Esophagus muscularis mucosa (tissue), 4 donors: ENCODE measurements around the gene CLIC3. TPM values are rescaled to one million over a fixed set of nuclear protein-coding genes. Genes with fewer than 3 reads are reported as not detected.

Source experiments
- DNase-seq: peaks from one replicate; pipeline ENCODE4 v3.0.0-alpha.2; 2017; ENCODE audit errors: extremely low spot score
- H3K27ac ChIP-seq, 4 donors: fragments of 200-600 bp; sonication (generic); replicated peaks in 1 of 4; 1 replicate in 3 of 4; 2 replicates in 1 of 4; pipeline ENCODE4 v1.5.1; 2016 to 2019; ENCODE audit warnings: mild to moderate bottlenecking in 1 of 4
- H3K27me3 ChIP-seq, 4 donors: fragments of 200-600 bp; sonication (generic); one replicate each; pipeline versions ENCODE4 v1.5.1 to v1.6.0; 2016 to 2019
- H3K36me3 ChIP-seq, 4 donors: fragments of 200-600 bp; sonication (generic); one replicate each; pipeline ENCODE4 v1.5.1; 2016 to 2019
- H3K4me1 ChIP-seq, 4 donors: fragments of 200-600 bp; sonication (generic); one replicate each; pipeline ENCODE4 v1.5.1; 2016 to 2019
- H3K4me3 ChIP-seq, 4 donors: fragments of 200-600 bp; sonication (generic); 1 replicate in 2 of 4; 2 replicates in 2 of 4; pipeline ENCODE4 v1.5.1; 2016 to 2019; ENCODE audit warnings: mild to moderate bottlenecking in 4 of 4, moderate library complexity in 1 of 4
- H3K9me3 ChIP-seq, 4 donors: fragments of 200-600 bp; sonication (generic); 1 replicate in 3 of 4; 2 replicates in 1 of 4; pipeline ENCODE4 v1.5.1; 2016 to 2019
- EP300 ChIP-seq: sonication (generic); formaldehyde crosslinking; IDR thresholded peaks from one replicate; pipeline ENCODE4 v1.6.1; 2017; ENCODE audit warnings: antibody characterized with exemption
- POLR2A ChIP-seq: fragments of 450-650 bp; IDR thresholded peaks from one replicate; pipeline ENCODE4 v1.6.1; 2017; ENCODE audit warnings: antibody characterized with exemption, moderate library complexity, mild to moderate bottlenecking, low read depth
- POLR2AphosphoS5 ChIP-seq, 2 donors: sonication (generic); formaldehyde crosslinking; IDR thresholded peaks; one replicate each; pipeline ENCODE4 v1.6.1; 2017; ENCODE audit warnings: antibody characterized with exemption in 2 of 2
- WGBS: methylation state at CpG from one replicate; pipeline ENCODE4 v1.1.5; 2018; 5-methylcytosine and 5-hydroxymethylcytosine counted together
- intact Hi-C: fragments of 100-400 bp; cut with DNase I; formaldehyde crosslinking; loops from one replicate; pipeline ENCODE4 v1.15.1; 2023
- total RNA-seq, 4 donors: library from RNA; depleted of rRNA; stranded (reverse); fragments of >200 nt; gene quantifications; one replicate each; pipeline versions ENCODE4 v1.1.0 to v1.2.1, GENCODE V29; 2016
- TF ChIP-seq, protein P1 (sequence below), 3 experiments: fragments of 200-600 bp in 2 of 3; fragments of 450-650 bp in 1 of 3; sonication (generic) in 2 of 3; IDR thresholded peaks; one replicate each; pipeline ENCODE4 v1.5.1; 2017 to 2019; ENCODE audit warnings: antibody characterized with exemption in 3 of 3, mild to moderate bottlenecking in 2 of 3, moderate library complexity in 1 of 3

CLIC3 gene
- total RNA-seq, 4 donors from 2014 or later = 1.4 to 2.5 TPM; not detected in 2

- intact Hi-C loops = no loop called here
- Histone ChIP-seq H3K4me1 (peaks cover 3 to 19% (median 12%) of the 10 kb centered on the region in 4 donors), H3K27me3 (no peaks in the 10 kb centered on the region), H3K9me3 (no peaks in the 10 kb centered on the region), H3K27ac (no peak overlapping the region), H3K4me3 (no peak overlapping the region), H3K36me3 (peaks cover 8 to 52% (median 43%) of the 10 kb centered on the region in 4 donors)
- TF ChIP-seq EP300 (no peak), POLR2A (no peak), POLR2AphosphoS5 (IDR thresholded peaks at IDR 0.05) (no peak)
- TF ChIP-seq, protein P1, sequence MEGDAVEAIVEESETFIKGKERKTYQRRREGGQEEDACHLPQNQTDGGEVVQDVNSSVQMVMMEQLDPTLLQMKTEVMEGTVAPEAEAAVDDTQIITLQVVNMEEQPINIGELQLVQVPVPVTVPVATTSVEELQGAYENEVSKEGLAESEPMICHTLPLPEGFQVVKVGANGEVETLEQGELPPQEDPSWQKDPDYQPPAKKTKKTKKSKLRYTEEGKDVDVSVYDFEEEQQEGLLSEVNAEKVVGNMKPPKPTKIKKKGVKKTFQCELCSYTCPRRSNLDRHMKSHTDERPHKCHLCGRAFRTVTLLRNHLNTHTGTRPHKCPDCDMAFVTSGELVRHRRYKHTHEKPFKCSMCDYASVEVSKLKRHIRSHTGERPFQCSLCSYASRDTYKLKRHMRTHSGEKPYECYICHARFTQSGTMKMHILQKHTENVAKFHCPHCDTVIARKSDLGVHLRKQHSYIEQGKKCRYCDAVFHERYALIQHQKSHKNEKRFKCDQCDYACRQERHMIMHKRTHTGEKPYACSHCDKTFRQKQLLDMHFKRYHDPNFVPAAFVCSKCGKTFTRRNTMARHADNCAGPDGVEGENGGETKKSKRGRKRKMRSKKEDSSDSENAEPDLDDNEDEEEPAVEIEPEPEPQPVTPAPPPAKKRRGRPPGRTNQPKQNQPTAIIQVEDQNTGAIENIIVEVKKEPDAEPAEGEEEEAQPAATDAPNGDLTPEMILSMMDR (IDR thresholded peaks at IDR 0.05) = no peak
- DNase-seq = no peak
- WGBS = 82% methylated on average over 2 of the region's 6 CpGs
Measured at GRCh38 chr9:137021568-137021978, 25.2 kb upstream of the CLIC3 start.

GRCh38 chr9:137020771-137021567 lies 24.6 kb upstream of the CLIC3 start:
- no peaks in the 10 kb centered on the region for H3K27me3 ChIP-seq
- H3K4me1 ChIP-seq = peaks cover 0 to 13% (median 6%) of the 10 kb centered on the region in 4 donors
- peaks cover 11 to 58% (median 49%) of the 10 kb centered on the region in 4 donors for H3K36me3 ChIP-seq
- TF ChIP-seq, protein P1 (IDR thresholded peaks at IDR 0.05) = no peak
- TF ChIP-seq POLR2A = no peak
- TF ChIP-seq POLR2AphosphoS5 (IDR thresholded peaks at IDR 0.05) = no peak
- TF ChIP-seq EP300 = no peak
- no peaks in the 10 kb centered on the region for H3K9me3 ChIP-seq
- WGBS = 93% methylated on average over 9 of the region's 32 CpGs
- intact Hi-C loops = no loop called here
- no peak overlapping the region for H3K4me3 ChIP-seq
- no peak overlapping the region for H3K27ac ChIP-seq
- no peak for DNase-seq

GRCh38 chr9:137019891-137020683 lies 23.7 kb upstream of the CLIC3 start:
- Histone ChIP-seq H3K36me3 (peaks cover 11 to 67% (median 58%) of the 10 kb centered on the region in 4 donors), H3K9me3 (no peaks in the 10 kb centered on the region), H3K4me1 (peaks cover 0 to 4% (median 0%) of the 10 kb centered on the region in 4 donors), H3K27me3 (no peaks in the 10 kb centered on the region), H3K27ac (no peak overlapping the region), H3K4me3 (no peak overlapping the region)
- no peak for DNase-seq
- TF ChIP-seq POLR2A = no peak
- TF ChIP-seq, protein P1 (IDR thresholded peaks at IDR 0.05) = no peak
- TF ChIP-seq EP300 = no peak
- no peak for TF ChIP-seq POLR2AphosphoS5 (IDR thresholded peaks at IDR 0.05)
- intact Hi-C loops = no loop called here
- WGBS = 93% methylated on average over 11 of the region's 34 CpGs

DNA sequence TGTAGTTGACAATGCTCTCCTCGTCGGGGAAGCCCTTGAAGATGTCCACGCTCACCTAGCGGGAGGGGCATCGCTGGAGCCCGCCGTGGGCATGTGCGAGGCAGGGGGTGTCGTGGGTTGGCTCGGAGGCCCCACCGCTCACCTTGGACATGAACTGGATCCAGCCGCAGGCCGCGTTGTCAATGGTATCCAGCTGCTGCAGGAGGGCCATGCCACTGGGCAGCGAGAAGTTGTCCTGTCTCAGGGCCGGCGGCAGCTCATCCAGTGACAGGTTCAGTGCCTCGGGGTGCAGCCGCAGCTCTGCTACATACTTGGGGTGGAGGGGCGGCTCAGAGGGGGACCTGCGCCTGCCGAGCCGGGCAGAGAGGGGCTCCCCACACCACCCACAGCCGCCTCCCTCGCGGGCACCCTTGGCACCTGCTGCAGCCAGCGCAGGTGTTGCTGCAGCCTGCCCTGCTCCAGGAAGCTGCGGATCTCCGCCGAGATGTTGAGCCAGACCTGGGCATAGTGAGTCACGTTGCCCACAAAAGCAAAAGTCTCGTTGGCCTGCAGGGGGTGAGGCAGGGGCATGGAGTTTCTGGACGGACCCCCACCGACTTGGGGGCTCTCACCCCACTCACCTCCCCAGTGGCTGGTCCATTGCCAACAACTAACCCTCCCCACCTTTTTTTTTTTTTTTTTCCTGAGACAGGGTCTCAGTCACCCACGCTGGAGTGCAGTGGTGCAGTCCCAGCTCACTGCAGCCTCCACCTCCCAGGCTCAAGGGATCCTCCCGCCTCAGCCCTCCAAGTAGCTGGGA lies 22.6 kb upstream of the CLIC3 start:
- DNase-seq = no peak
- H3K36me3 ChIP-seq = peaks cover 19 to 78% (median 69%) of the 10 kb centered on the region in 4 donors
- H3K9me3 ChIP-seq = no peaks in the 10 kb centered on the region
- no peak overlapping the region for H3K27ac ChIP-seq
- TF ChIP-seq EP300 (no peak), POLR2A (no peak), POLR2AphosphoS5 (IDR thresholded peaks at IDR 0.05) (no peak)
- TF ChIP-seq, protein P1 (IDR thresholded peaks at IDR 0.05) = no peak
- no peaks in the 10 kb centered on the region for H3K27me3 ChIP-seq
- no peak overlapping the region for H3K4me3 ChIP-seq
- 92% methylated on average over 20 of the region's 36 CpGs for WGBS
- H3K4me1 ChIP-seq = no peaks in the 10 kb centered on the region
- intact Hi-C loops = no loop called here
